Glutamatergic neuron (in vitro differentiated cells): Measurements from ENCODE around the gene HEPACAM. TPM values are rescaled to one million over a fixed set of nuclear protein-coding genes. Genes with fewer than 3 reads are reported as not detected.

Experiments
- DNase-seq: peaks from one replicate; pipeline ENCODE4 v3.0.0; 2022
- H3K27ac Mint-ChIP-seq: one replicate; pipeline ENCODE4 v1.8.0; 2020; ENCODE audit warnings: mild to moderate bottlenecking, mixed read lengths, inconsistent platforms; ENCODE audit not compliant: unreplicated experiment
- H3K27me3 Mint-ChIP-seq: one replicate; pipeline ENCODE4 v1.8.0; 2020; ENCODE audit warnings: mild to moderate bottlenecking, moderate library complexity, mixed read lengths, inconsistent platforms; ENCODE audit not compliant: unreplicated experiment
- H3K36me3 Mint-ChIP-seq: one replicate; pipeline ENCODE4 v1.8.0; 2020; ENCODE audit warnings: mild to moderate bottlenecking, mixed read lengths, inconsistent platforms; ENCODE audit not compliant: unreplicated experiment
- H3K4me1 Mint-ChIP-seq: one replicate; pipeline ENCODE4 v1.8.0; 2020; ENCODE audit warnings: mild to moderate bottlenecking, low read depth, mixed read lengths, inconsistent platforms; ENCODE audit not compliant: unreplicated experiment
- H3K4me3 Mint-ChIP-seq: one replicate; pipeline ENCODE4 v1.8.0; 2020; ENCODE audit warnings: mild to moderate bottlenecking, mixed read lengths, inconsistent platforms; ENCODE audit not compliant: unreplicated experiment
- H3K9me3 Mint-ChIP-seq: one replicate; pipeline ENCODE4 v1.8.0; 2020; ENCODE audit warnings: mild to moderate bottlenecking, moderate library complexity, mixed read lengths, inconsistent platforms; ENCODE audit not compliant: unreplicated experiment
- total RNA-seq: library from RNA; stranded (reverse); fragmentation: NEBNext Ultra II Directional; extraction: Animal tissue kit (Norgen Biotek cat#: 25700); gene quantifications from one replicate; pipeline ENCODE4 v1.2.1, GENCODE V29; 2021; ENCODE audit not compliant: unreplicated experiment
- TF ChIP-seq, protein P1 (sequence below): fragments of 200-600 bp; sonication (generic); IDR thresholded peaks from one replicate; pipeline ENCODE4 v1.5.0; 2021; ENCODE audit not compliant: partially characterized antibody, unreplicated experiment

Gene HEPACAM
- total RNA-seq, 1 donor from 2014 or later = not detected

DNA sequence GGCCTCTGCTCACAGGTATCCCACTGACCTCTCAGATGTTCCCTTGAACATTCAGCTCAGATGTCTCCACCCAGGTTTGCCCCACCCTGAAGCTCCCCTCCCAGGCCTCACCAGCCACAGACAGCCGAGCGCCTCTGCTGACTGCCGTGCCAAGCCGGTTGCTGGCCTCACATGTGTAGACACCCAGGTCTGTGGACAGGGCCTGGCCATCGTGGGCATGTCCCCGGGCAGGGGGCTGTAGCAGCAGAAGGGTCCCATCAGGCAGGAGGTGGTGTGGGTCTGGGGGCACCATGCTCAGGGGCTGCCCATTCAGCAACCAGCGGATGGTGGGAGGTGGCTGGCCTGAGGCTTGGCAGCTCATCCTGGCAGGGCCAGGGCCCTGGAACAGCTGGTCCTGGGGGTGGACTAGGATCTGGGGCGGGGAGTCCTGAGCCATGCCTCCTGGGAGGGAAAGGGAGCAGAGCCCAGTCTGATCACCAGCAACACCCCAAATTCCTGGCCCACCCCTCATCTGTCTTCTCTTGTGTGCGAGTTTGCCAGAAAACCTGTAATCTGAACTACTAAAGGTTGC lies 38.9 kb downstream of the HEPACAM start:
- H3K27me3 Mint-ChIP-seq = peaks cover 3% of the 10 kb centered on the region

DNA sequence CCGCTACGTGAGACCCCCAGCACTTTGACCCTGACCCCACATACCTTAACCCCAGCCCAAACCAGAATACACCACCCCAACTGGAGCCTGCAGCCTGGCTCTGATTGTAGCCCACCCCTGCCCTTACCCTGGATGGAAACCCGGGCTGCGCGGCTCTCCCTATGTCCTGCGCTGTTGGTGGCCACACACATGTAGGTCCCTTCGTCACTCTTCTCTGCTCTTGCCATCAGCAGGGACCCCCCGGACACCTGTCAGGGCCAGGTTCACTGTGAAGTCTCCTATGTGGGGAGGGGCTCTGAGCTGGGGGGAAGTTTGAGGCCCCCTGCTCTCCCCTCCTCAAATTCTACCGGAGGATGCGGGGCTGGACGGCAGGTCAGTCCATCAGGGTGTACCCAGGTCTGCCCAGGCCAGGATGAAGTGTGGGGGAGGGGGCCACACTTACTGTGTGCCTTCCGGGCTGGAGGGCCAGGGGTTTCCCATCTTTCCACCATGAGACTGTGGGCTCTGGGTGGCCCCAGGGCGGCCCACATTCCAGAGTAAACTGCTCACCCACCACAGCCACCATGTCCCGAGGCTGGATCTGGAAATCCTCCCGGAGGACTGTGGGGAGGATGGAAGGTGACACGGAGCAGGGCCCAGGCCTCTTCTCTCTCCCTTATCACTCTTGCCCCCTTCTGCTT lies 39.6 kb downstream of the HEPACAM start:
- Mint-ChIP-seq H3K27ac (no peak overlapping the region), H3K9me3 (peaks cover 3% of the 10 kb centered on the region), H3K27me3 (peaks cover 3% of the 10 kb centered on the region), H3K36me3 (no peaks in the 10 kb centered on the region), H3K4me3 (no peak overlapping the region), H3K4me1 (peaks cover 1% of the 10 kb centered on the region)
- DNase-seq = no peak
- TF ChIP-seq, protein P1, sequence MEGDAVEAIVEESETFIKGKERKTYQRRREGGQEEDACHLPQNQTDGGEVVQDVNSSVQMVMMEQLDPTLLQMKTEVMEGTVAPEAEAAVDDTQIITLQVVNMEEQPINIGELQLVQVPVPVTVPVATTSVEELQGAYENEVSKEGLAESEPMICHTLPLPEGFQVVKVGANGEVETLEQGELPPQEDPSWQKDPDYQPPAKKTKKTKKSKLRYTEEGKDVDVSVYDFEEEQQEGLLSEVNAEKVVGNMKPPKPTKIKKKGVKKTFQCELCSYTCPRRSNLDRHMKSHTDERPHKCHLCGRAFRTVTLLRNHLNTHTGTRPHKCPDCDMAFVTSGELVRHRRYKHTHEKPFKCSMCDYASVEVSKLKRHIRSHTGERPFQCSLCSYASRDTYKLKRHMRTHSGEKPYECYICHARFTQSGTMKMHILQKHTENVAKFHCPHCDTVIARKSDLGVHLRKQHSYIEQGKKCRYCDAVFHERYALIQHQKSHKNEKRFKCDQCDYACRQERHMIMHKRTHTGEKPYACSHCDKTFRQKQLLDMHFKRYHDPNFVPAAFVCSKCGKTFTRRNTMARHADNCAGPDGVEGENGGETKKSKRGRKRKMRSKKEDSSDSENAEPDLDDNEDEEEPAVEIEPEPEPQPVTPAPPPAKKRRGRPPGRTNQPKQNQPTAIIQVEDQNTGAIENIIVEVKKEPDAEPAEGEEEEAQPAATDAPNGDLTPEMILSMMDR = no peak

More for the DNA sequence above, 38.9 kb downstream of the HEPACAM start:
- DNase-seq = no peak
- TF ChIP-seq, protein P1 = no peak
- Mint-ChIP-seq H3K36me3 (no peaks in the 10 kb centered on the region), H3K4me1 (no peaks in the 10 kb centered on the region), H3K9me3 (peaks cover 3% of the 10 kb centered on the region), H3K27ac (no peak overlapping the region), H3K4me3 (no peak overlapping the region)

- Mint-ChIP-seq H3K9me3 (peaks cover 3% of the 10 kb centered on the region), H3K4me1 (peaks cover 5% of the 10 kb centered on the region), H3K27ac (no peak overlapping the region), H3K27me3 (peaks cover 3% of the 10 kb centered on the region), H3K4me3 (no peak overlapping the region), H3K36me3 (no peaks in the 10 kb centered on the region)
- no peak for DNase-seq
- TF ChIP-seq, protein P1 = no peak
Measured at GRCh38 chr11:124895471-124895971, 40.3 kb downstream of the HEPACAM start.

- no peak overlapping the region for H3K27ac Mint-ChIP-seq
- TF ChIP-seq, protein P1 = no peak
- H3K4me1 Mint-ChIP-seq = peaks cover 5% of the 10 kb centered on the region
- H3K36me3 Mint-ChIP-seq = no peaks in the 10 kb centered on the region
- peaks cover 3% of the 10 kb centered on the region for H3K9me3 Mint-ChIP-seq
- H3K27me3 Mint-ChIP-seq = peaks cover 3% of the 10 kb centered on the region
- DNase-seq = no peak
- no peak overlapping the region for H3K4me3 Mint-ChIP-seq
Measured at GRCh38 chr11:124894606-124895430, 41.0 kb downstream of the HEPACAM start.
